GM19023 (cell line): Measurements from ENCODE around the gene BLOC1S4.

Experiments
- ATAC-seq: cut with Tn5 transposase; IDR thresholded peaks from one replicate; pipeline ENCODE4 v1.9.1; 2021; ENCODE audit warnings: mild to moderate bottlenecking, moderate library complexity; ENCODE audit not compliant: unreplicated experiment

Gene BLOC1S4

GRCh38 chr4:6689506-6689960, 26.4 kb upstream of the BLOC1S4 start:
- no peak for ATAC-seq

- no peak for ATAC-seq
Observed at GRCh38 chr4:6692379-6692778, 23.6 kb upstream of the BLOC1S4 start.

GRCh38 chr4:6692806-6693205, 23.2 kb upstream of the BLOC1S4 start:
- no peak for ATAC-seq

- no peak for ATAC-seq
Observed at GRCh38 chr4:6693231-6694176, 22.5 kb upstream of the BLOC1S4 start, which contains the start of gene S100P. TSS of gene S100P (plus strand) at chr4:6693878. CDS start at chr4:6693933, 55 bp downstream.

GRCh38 chr4:6694177-6694901, 21.6 kb upstream of the BLOC1S4 start:
- ATAC-seq = no peak

GRCh38 chr4:6695660-6696610, 20.0 kb upstream of the BLOC1S4 start:
- no peak for ATAC-seq

GRCh38 chr4:6696611-6697010, 19.4 kb upstream of the BLOC1S4 start:
- no peak for ATAC-seq

- ATAC-seq = no peak
Observed at GRCh38 chr4:6697131-6697530, 18.8 kb upstream of the BLOC1S4 start.

- no peak for ATAC-seq
Observed at GRCh38 chr4:6699388-6699787, 16.6 kb upstream of the BLOC1S4 start.

GRCh38 chr4:6699903-6700302, 16.1 kb upstream of the BLOC1S4 start:
- no peak for ATAC-seq

- ATAC-seq = no peak
Observed at GRCh38 chr4:6701371-6701770, 14.6 kb upstream of the BLOC1S4 start.

GRCh38 chr4:6702761-6703160, 13.2 kb upstream of the BLOC1S4 start:
- ATAC-seq = no peak

- ATAC-seq = no peak
Observed at GRCh38 chr4:6703786-6704185, 12.2 kb upstream of the BLOC1S4 start.

- ATAC-seq = no peak
Observed at GRCh38 chr4:6705646-6706045, 10.3 kb upstream of the BLOC1S4 start.

- no peak for ATAC-seq
Observed at GRCh38 chr4:6706173-6706572, 9.8 kb upstream of the BLOC1S4 start.

GRCh38 chr4:6709230-6710114, 6.5 kb upstream of the BLOC1S4 start, which contains the start of gene MRFAP1L1:
TSS of gene MRFAP1L1 (minus strand) at chr4:6709865. CDS start at chr4:6709629, 236 bp downstream.
- ATAC-seq = peak; percentile 68

- no peak for ATAC-seq
Observed at GRCh38 chr4:6710282-6710681, 5.7 kb upstream of the BLOC1S4 start.

- ATAC-seq = no peak
Observed at GRCh38 chr4:6710996-6711395, 5.0 kb upstream of the BLOC1S4 start.

- ATAC-seq = no peak
Observed at GRCh38 chr4:6714954-6715353, 1.0 kb upstream of the BLOC1S4 start.

GRCh38 chr4:6715704-6716017, 313 bp upstream of the BLOC1S4 start:
- ATAC-seq = peak; percentile 20
